Measurements from ENCODE around the gene AMOTL1. TPM values are rescaled to one million over a fixed set of nuclear protein-coding genes. Genes with fewer than 3 reads are reported as not detected.

AMOTL1 gene
- total and polyA plus RNA-seq, 4 experiments from 2014 or later: 0.06 to 0.09 (median 0.07) TPM; not detected in 1

DNA sequence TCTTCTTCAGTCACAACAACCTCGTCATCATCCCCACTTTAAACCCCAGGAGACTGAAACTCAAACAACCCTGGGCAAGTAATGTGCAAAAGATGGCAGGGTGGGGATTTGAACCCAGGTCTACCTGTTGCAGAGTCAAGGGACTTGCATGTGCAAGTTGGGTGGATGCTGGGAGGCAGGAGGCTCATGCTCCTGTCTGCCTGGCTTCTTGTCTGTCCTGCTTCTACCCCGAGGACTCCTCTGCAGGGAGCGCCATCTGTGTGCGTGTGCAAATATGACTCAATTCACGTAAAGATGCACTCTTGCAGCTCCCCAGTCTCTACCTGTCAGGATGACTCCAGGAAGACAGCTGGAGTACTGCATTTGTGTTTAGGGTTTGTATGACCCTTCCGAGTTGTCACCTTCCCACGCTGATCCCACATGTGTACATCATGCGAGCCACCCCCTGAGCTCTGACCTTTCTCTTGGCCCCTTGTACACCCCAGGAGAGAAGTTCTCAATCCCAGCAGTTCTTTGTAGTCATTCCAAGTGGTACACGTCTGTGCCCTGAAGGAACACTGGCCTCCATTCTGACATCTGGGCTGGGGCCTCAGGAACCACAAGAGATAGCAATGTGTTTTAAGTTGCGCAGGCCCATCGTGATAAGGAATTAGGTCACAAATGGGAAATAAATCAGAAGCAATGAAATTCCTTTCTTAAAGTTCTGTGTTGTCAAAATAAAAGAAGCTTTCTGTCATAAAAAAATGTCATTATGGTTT is 109.5 kb downstream of the AMOTL1 start:
- intact Hi-C loops (cut with micrococcal nuclease): no loop called here
- H3K4me3 Mint-ChIP-seq: no peak overlapping the region
- H3K27me3 Mint-ChIP-seq: peaks cover 0 to 1% of the 10 kb centered on the region in 2 donors
- no peak for DNase-seq
- H3K4me3 ChIP-seq (ENCODE audit: low read length in 2 of 2): no peak overlapping the region
- ChIA-PET POLR2A (ENCODE audit: partially characterized antibody) (no interaction called here), CTCF (ENCODE audit: partially characterized antibody) (interaction anchor here (2.1 kb wide), 1 partner anchor 20 kb away, joined by 7 read pairs; no protein-coding TSS in a partner anchor)
- H3K27ac ChIP-seq (ENCODE audit: low read depth, low read length): no peak overlapping the region
- H3K9me3 Mint-ChIP-seq: peaks cover 0 to 4% (median 0%) of the 10 kb centered on the region in 8 donors
- H3K27ac Mint-ChIP-seq: peak overlapping the region in 1 of 7 donors; percentile 11
- no peaks in the 10 kb centered on the region for H3K4me1 ChIP-seq (ENCODE audit: insufficient read depth, low read length)
- peaks cover 0 to 3% of the 10 kb centered on the region in 2 donors for H3K36me3 Mint-ChIP-seq
- H3K27me3 ChIP-seq (ENCODE audit: insufficient read depth, low read length): no peaks in the 10 kb centered on the region
- H3K36me3 ChIP-seq (ENCODE audit: insufficient read depth, low read length): no peaks in the 10 kb centered on the region
- H3K9me3 ChIP-seq (ENCODE audit: control insufficient read depth in 1 of 2, low read length in 2 of 2): no peaks in the 10 kb centered on the region
- peaks cover 7 to 10% (median 8%) of the 10 kb centered on the region in 4 donors for H3K4me1 Mint-ChIP-seq

DNA sequence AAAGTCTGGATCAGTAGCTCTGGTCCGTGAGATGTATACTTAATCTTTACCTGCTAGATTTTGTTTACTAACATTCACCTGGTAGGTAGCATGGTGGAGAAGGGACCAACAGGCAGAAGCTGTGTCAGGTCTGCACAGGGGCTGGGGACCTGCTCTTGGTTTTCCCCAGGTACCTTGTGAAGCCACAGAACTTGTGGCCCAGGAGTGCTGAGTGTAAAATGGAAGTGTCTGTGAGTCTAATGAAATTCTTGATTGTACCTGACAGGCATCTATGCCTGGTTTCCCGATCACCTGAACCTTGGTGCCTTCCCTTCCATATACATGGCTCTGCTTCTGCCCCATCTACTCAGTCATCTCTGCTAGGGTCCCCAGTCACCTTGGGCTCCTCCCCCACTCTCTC is 110.8 kb downstream of the AMOTL1 start:
- Mint-ChIP-seq H3K4me1 (peaks cover 7 to 10% (median 8%) of the 10 kb centered on the region in 4 donors), H3K36me3 (peaks cover 0 to 3% of the 10 kb centered on the region in 2 donors), H3K27me3 (peaks cover 0 to 1% of the 10 kb centered on the region in 2 donors), H3K4me3 (no peak overlapping the region), H3K27ac (no peak overlapping the region), H3K9me3 (peaks cover 0 to 4% (median 0%) of the 10 kb centered on the region in 8 donors)
- H3K27ac ChIP-seq (ENCODE audit: low read depth, low read length): no peak overlapping the region
- no peaks in the 10 kb centered on the region for H3K36me3 ChIP-seq (ENCODE audit: insufficient read depth, low read length)
- no peak overlapping the region for H3K4me3 ChIP-seq (ENCODE audit: low read length in 2 of 2)
- DNase-seq: no peak
- ChIA-PET CTCF (ENCODE audit: partially characterized antibody) (interaction anchor here (1.6 kb wide), 1 partner anchor 19 kb away, joined by 4 read pairs; no protein-coding TSS in a partner anchor), POLR2A (ENCODE audit: partially characterized antibody) (no interaction called here)
- H3K27me3 ChIP-seq (ENCODE audit: insufficient read depth, low read length): no peaks in the 10 kb centered on the region
- no peaks in the 10 kb centered on the region for H3K4me1 ChIP-seq (ENCODE audit: insufficient read depth, low read length)
- intact Hi-C loops (cut with micrococcal nuclease): no loop called here
- no peaks in the 10 kb centered on the region for H3K9me3 ChIP-seq (ENCODE audit: control insufficient read depth in 1 of 2, low read length in 2 of 2)

DNA sequence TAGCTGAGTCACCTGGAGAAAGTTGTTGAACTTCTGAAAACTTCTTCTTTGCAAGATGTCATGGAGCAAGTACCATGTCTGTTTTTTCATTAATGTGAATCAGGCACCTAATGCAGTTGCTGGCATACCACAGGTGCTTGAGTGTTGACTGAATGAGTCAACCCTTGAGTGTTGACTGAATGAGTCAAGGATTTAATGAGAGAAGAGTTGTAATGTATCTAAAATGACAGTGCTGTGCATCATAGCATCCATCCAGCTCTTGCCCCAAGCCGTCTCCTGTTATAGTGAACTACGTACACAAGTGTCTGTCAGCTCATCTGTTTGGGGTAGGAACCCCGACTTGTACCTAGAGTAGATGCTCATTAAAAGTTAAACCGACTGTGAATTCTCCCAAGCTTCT is 112.1 kb downstream of the AMOTL1 start:
- CTCF ChIA-PET (ENCODE audit: partially characterized antibody): interaction anchor here (1.6 kb wide), 1 partner anchor 17 kb away, joined by 4 read pairs; no protein-coding TSS in a partner anchor
- Histone ChIP-seq H3K36me3 (ENCODE audit: insufficient read depth, low read length) (no peaks in the 10 kb centered on the region), H3K4me3 (ENCODE audit: low read length in 2 of 2) (no peak overlapping the region), H3K27ac (ENCODE audit: low read depth, low read length) (no peak overlapping the region), H3K9me3 (ENCODE audit: control insufficient read depth in 1 of 2, low read length in 2 of 2) (no peaks in the 10 kb centered on the region), H3K27me3 (ENCODE audit: insufficient read depth, low read length) (no peaks in the 10 kb centered on the region), H3K4me1 (ENCODE audit: insufficient read depth, low read length) (no peaks in the 10 kb centered on the region)
- POLR2A ChIA-PET (ENCODE audit: partially characterized antibody): no interaction called here
- Mint-ChIP-seq H3K4me3 (no peak overlapping the region), H3K9me3 (peaks cover 0 to 3% (median 0%) of the 10 kb centered on the region in 8 donors), H3K36me3 (peaks cover 0 to 3% of the 10 kb centered on the region in 2 donors), H3K4me1 (peaks cover 7 to 10% (median 9%) of the 10 kb centered on the region in 4 donors), H3K27me3 (peaks cover 0 to 1% of the 10 kb centered on the region in 2 donors), H3K27ac (no peak overlapping the region)
- intact Hi-C loops (cut with micrococcal nuclease): no loop called here
- DNase-seq: no peak

DNA sequence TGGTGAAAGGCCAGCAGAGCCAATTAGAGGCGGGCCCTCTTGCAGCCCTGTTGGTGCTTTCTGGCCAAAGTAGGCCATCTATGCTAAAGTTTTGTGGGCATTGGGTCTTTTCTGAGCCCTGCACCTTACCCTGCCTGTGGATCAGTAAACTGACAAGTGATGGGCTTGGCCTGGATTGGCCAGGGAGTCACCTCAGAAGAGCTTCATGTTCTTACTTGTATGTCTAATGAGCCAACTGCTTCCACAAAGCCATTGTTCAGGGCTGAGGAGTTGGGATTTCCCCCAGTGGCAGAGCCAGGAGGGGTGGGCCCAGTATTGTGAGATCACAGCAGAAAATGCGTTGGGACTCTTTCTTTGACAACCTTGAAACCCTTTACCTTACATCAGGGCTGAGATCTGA is 114.8 kb downstream of the AMOTL1 start:
- peaks cover 0 to 2% (median 0%) of the 10 kb centered on the region in 4 donors for H3K4me1 Mint-ChIP-seq

DNA sequence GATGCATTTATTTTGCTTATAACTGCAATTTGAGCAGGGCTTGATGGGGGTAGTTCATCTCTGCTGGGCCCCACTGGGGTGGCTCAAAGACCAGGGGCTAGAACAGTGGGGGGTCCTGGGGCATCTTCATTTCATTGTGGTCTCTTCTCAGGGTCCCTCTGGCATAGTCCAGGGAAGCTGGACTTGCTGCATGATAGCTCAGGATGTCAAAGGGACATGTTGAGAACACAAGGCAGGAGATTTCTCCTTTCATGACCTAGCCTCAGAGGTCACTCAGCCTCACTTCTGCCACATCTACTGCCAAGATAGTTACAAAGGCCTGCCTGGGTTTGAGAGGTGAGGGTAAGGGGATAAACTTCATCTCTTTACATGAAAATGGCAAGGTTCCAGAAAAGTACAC is 115.7 kb downstream of the AMOTL1 start:
- Histone ChIP-seq H3K4me1 (ENCODE audit: insufficient read depth, low read length) (no peaks in the 10 kb centered on the region), H3K4me3 (ENCODE audit: low read length in 2 of 2) (no peak overlapping the region), H3K9me3 (ENCODE audit: control insufficient read depth in 1 of 2, low read length in 2 of 2) (no peaks in the 10 kb centered on the region), H3K27me3 (ENCODE audit: insufficient read depth, low read length) (no peaks in the 10 kb centered on the region), H3K27ac (ENCODE audit: low read depth, low read length) (no peak overlapping the region), H3K36me3 (ENCODE audit: insufficient read depth, low read length) (no peaks in the 10 kb centered on the region)
- Mint-ChIP-seq H3K4me1 (peaks cover 0 to 2% (median 0%) of the 10 kb centered on the region in 4 donors), H3K4me3 (no peak overlapping the region), H3K27ac (no peak overlapping the region), H3K27me3 (peaks cover 0 to 1% of the 10 kb centered on the region in 2 donors), H3K36me3 (peaks cover 0 to 8% of the 10 kb centered on the region in 2 donors), H3K9me3 (peaks cover 0 to 19% (median 17%) of the 10 kb centered on the region in 8 donors)
- CTCF ChIA-PET (ENCODE audit: partially characterized antibody): interaction anchor here (1.6 kb wide), 1 partner anchor 12 kb away, joined by 3 read pairs; no protein-coding TSS in a partner anchor
- DNase-seq: no peak
- intact Hi-C loops (cut with micrococcal nuclease): no loop called here
- POLR2A ChIA-PET (ENCODE audit: partially characterized antibody): no interaction called here

More for the DNA sequence above, 114.8 kb downstream of the AMOTL1 start:
- no peaks in the 10 kb centered on the region for H3K4me1 ChIP-seq (ENCODE audit: insufficient read depth, low read length)
- DNase-seq: no peak
- Mint-ChIP-seq H3K27ac (no peak overlapping the region), H3K9me3 (peaks cover 0 to 10% (median 8%) of the 10 kb centered on the region in 8 donors), H3K36me3 (peaks cover 0 to 8% of the 10 kb centered on the region in 2 donors), H3K27me3 (peaks cover 0 to 1% of the 10 kb centered on the region in 2 donors), H3K4me3 (no peak overlapping the region)
- ChIA-PET CTCF (ENCODE audit: partially characterized antibody) (no interaction called here), POLR2A (ENCODE audit: partially characterized antibody) (no interaction called here)
- no peak overlapping the region for H3K27ac ChIP-seq (ENCODE audit: low read depth, low read length)
- H3K9me3 ChIP-seq (ENCODE audit: control insufficient read depth in 1 of 2, low read length in 2 of 2): no peaks in the 10 kb centered on the region
- intact Hi-C loops (cut with micrococcal nuclease): no loop called here
- no peaks in the 10 kb centered on the region for H3K27me3 ChIP-seq (ENCODE audit: insufficient read depth, low read length)
- no peaks in the 10 kb centered on the region for H3K36me3 ChIP-seq (ENCODE audit: insufficient read depth, low read length)
- no peak overlapping the region for H3K4me3 ChIP-seq (ENCODE audit: low read length in 2 of 2)

DNA sequence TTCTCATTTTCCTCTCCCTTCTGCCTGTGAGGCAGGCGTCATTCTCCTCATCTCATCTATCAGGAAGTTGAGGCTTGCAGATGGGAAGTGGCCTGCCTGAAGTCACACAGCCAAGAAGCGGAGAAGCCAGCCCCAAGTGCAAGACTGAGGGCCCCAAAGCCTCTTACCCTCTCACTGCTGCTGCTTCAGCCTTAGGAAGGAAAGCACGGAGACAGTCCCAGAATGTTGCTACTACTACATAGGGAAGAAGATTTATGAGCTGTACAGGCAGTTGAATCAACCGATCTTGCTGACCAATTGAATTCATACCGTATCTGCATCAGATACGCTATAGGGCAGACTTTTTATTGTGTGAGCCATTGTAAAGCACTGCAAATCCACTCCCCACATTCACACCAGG is 116.2 kb downstream of the AMOTL1 start:
- intact Hi-C loops (cut with micrococcal nuclease): no loop called here

DNA sequence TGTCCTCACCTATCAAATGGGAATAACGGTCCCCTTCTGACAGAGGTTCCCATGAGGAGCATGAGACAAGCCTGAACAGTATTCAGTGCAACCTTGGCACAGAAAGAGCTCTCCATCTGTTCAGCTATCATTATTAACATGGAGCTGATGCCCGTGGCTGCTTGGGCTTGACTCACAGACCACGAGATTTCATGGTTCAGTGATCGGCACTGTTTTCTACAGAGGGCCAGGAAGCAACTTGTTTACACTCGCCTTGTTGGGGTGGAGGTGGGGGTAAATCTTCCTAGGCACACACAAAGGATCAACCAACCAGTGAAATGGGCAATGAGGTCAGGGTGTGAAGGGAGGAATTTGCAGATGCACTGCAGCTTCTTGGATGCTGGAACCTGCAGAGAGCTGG is 117.0 kb downstream of the AMOTL1 start:
- ChIA-PET CTCF (ENCODE audit: partially characterized antibody) (interaction anchor here (1.6 kb wide), 1 partner anchor 11 kb away, joined by 3 read pairs; no protein-coding TSS in a partner anchor), POLR2A (ENCODE audit: partially characterized antibody) (no interaction called here)
- Histone ChIP-seq H3K36me3 (ENCODE audit: insufficient read depth, low read length) (no peaks in the 10 kb centered on the region), H3K27ac (ENCODE audit: low read depth, low read length) (no peak overlapping the region), H3K4me3 (ENCODE audit: low read length in 2 of 2) (no peak overlapping the region), H3K4me1 (ENCODE audit: insufficient read depth, low read length) (no peaks in the 10 kb centered on the region), H3K9me3 (ENCODE audit: control insufficient read depth in 1 of 2, low read length in 2 of 2) (no peaks in the 10 kb centered on the region), H3K27me3 (ENCODE audit: insufficient read depth, low read length) (no peaks in the 10 kb centered on the region)
- Mint-ChIP-seq H3K9me3 (peaks cover 0 to 26% (median 20%) of the 10 kb centered on the region in 8 donors), H3K4me3 (no peak overlapping the region), H3K27ac (no peak overlapping the region), H3K27me3 (no peaks in the 10 kb centered on the region), H3K4me1 (peaks cover 0 to 2% (median 0%) of the 10 kb centered on the region in 4 donors), H3K36me3 (peaks cover 0 to 8% of the 10 kb centered on the region in 2 donors)
- intact Hi-C loops (cut with micrococcal nuclease): no loop called here
- DNase-seq: no peak

More for the DNA sequence above, 116.2 kb downstream of the AMOTL1 start:
- DNase-seq: no peak
- no peak overlapping the region for H3K4me3 ChIP-seq (ENCODE audit: low read length in 2 of 2)
- ChIA-PET CTCF (ENCODE audit: partially characterized antibody) (interaction anchor here (1.6 kb wide), 1 partner anchor 12 kb away, joined by 3 read pairs; no protein-coding TSS in a partner anchor), POLR2A (ENCODE audit: partially characterized antibody) (no interaction called here)
- Mint-ChIP-seq H3K4me1 (peaks cover 0 to 2% (median 0%) of the 10 kb centered on the region in 4 donors), H3K9me3 (peaks cover 0 to 24% (median 19%) of the 10 kb centered on the region in 8 donors), H3K36me3 (peaks cover 0 to 8% of the 10 kb centered on the region in 2 donors), H3K27me3 (no peaks in the 10 kb centered on the region), H3K4me3 (no peak overlapping the region), H3K27ac (no peak overlapping the region)
- no peaks in the 10 kb centered on the region for H3K27me3 ChIP-seq (ENCODE audit: insufficient read depth, low read length)
- H3K9me3 ChIP-seq (ENCODE audit: control insufficient read depth in 1 of 2, low read length in 2 of 2): no peaks in the 10 kb centered on the region
- H3K27ac ChIP-seq (ENCODE audit: low read depth, low read length): no peak overlapping the region
- H3K36me3 ChIP-seq (ENCODE audit: insufficient read depth, low read length): no peaks in the 10 kb centered on the region
- H3K4me1 ChIP-seq (ENCODE audit: insufficient read depth, low read length): no peaks in the 10 kb centered on the region

Measured in CD4-positive, alpha-beta memory T cell (primary cell).